NCI-H187 (cell line): ENCODE measurements around the gene PPFIBP2.

ENCODE experiments used
- DNase-seq, 2 experiments: peaks; one replicate each; lab custom pipeline; 2025; lab: John Stamatoyannopoulos, UW

PPFIBP2 gene

GRCh38 chr11:7603031-7603781, 89.4 kb downstream of the PPFIBP2 start:
- no peak for DNase-seq

- no peak for DNase-seq
Observed at GRCh38 chr11:7604331-7604955, 90.6 kb downstream of the PPFIBP2 start.

- no peak for DNase-seq
Observed at GRCh38 chr11:7605186-7605943, 91.6 kb downstream of the PPFIBP2 start.

GRCh38 chr11:7606496-7606895, 92.7 kb downstream of the PPFIBP2 start:
- DNase-seq: no peak

GRCh38 chr11:7609015-7609414, 95.2 kb downstream of the PPFIBP2 start:
- no peak for DNase-seq

- DNase-seq: no peak
Observed at GRCh38 chr11:7609521-7609920, 95.7 kb downstream of the PPFIBP2 start.

GRCh38 chr11:7610393-7610792, 96.6 kb downstream of the PPFIBP2 start:
- DNase-seq: no peak

GRCh38 chr11:7611411-7611810, 97.6 kb downstream of the PPFIBP2 start:
- DNase-seq: no peak

- no peak for DNase-seq
Observed at GRCh38 chr11:7612056-7612660, 98.4 kb downstream of the PPFIBP2 start.

- DNase-seq: no peak
Observed at GRCh38 chr11:7612661-7613393, 99.0 kb downstream of the PPFIBP2 start.

GRCh38 chr11:7613394-7613720, 99.6 kb downstream of the PPFIBP2 start:
- no peak for DNase-seq

- DNase-seq: no peak
Observed at GRCh38 chr11:7614656-7615055, 100.9 kb downstream of the PPFIBP2 start.

- DNase-seq: no peak
Observed at GRCh38 chr11:7617032-7617431, 103.2 kb downstream of the PPFIBP2 start.

GRCh38 chr11:7619322-7619721, 105.5 kb downstream of the PPFIBP2 start:
- DNase-seq: no peak

GRCh38 chr11:7621090-7621489, 107.3 kb downstream of the PPFIBP2 start:
- DNase-seq: no peak

- DNase-seq: no peak
Observed at GRCh38 chr11:7621554-7621953, 107.8 kb downstream of the PPFIBP2 start.

- DNase-seq: no peak
Observed at GRCh38 chr11:7622721-7623120, 108.9 kb downstream of the PPFIBP2 start.

- no peak for DNase-seq
Observed at GRCh38 chr11:7628660-7629059, 114.9 kb downstream of the PPFIBP2 start.

GRCh38 chr11:7630002-7630401, 116.2 kb downstream of the PPFIBP2 start:
- no peak for DNase-seq

GRCh38 chr11:7632211-7632610, 118.4 kb downstream of the PPFIBP2 start:
- no peak for DNase-seq

- DNase-seq: no peak
Observed at GRCh38 chr11:7635137-7635536, 121.3 kb downstream of the PPFIBP2 start.

GRCh38 chr11:7635708-7636107, 121.9 kb downstream of the PPFIBP2 start:
- no peak for DNase-seq
